Gastroesophageal sphincter (tissue), 4 donors: ENCODE measurements around the gene GNL2. TPM values are rescaled to one million over a fixed set of nuclear protein-coding genes. Genes with fewer than 3 reads are reported as not detected.
A peak's percentile ranks its signal among the peaks of the same experiment; 100 is the strongest.

Source experiments
- ATAC-seq: fragments of 150-250 bp; one replicate; pipeline ENCODE4 v1.9.1; 2016; ENCODE audit warnings: mild to moderate bottlenecking, moderate library complexity
- H3K27ac ChIP-seq, 4 donors: fragments of 200-600 bp; sonication (generic) in 3 of 4; 1 replicate in 3 of 4; 2 replicates in 1 of 4; pipeline ENCODE4 v1.5.1; 2016 to 2019
- H3K27me3 ChIP-seq: fragments of 200-600 bp; sonication (generic); one replicate; pipeline ENCODE4 v1.5.1; 2019
- H3K36me3 ChIP-seq, 2 donors: fragments of 200-600 bp; sonication (generic); one replicate each; pipeline ENCODE4 v1.5.1; 2019; ENCODE audit warnings: control low read depth in 1 of 2
- H3K4me1 ChIP-seq, 3 donors: fragments of 200-600 bp; sonication (generic); 1 replicate in 2 of 3; 2 replicates in 1 of 3; pipeline ENCODE4 v1.5.1; 2016 to 2019; ENCODE audit warnings: control low read depth in 2 of 3
- H3K4me3 ChIP-seq, 2 donors: fragments of 200-600 bp; sonication (generic); one replicate each; pipeline ENCODE4 v1.5.1; 2019; ENCODE audit warnings: mild to moderate bottlenecking in 1 of 2, moderate library complexity in 1 of 2
- H3K9me3 ChIP-seq, 3 donors: fragments of 200-600 bp; sonication (generic); one replicate each; pipeline ENCODE4 v1.5.1; 2017 to 2019; ENCODE audit warnings: control low read depth in 2 of 3
- CTCF ChIP-seq, 4 experiments: fragments of 200-600 bp in 2 of 4; fragments of 450-650 bp in 2 of 4; sonication (generic) in 1 of 4; IDR thresholded peaks; one replicate each; pipeline ENCODE4 v1.5.1; 2017 to 2019; ENCODE audit warnings: antibody characterized with exemption in 4 of 4, mild to moderate bottlenecking in 2 of 4, moderate library complexity in 2 of 4
- EP300 ChIP-seq: sonication (generic); formaldehyde crosslinking; IDR thresholded peaks from one replicate; pipeline ENCODE4 v1.6.1; 2017; ENCODE audit warnings: antibody characterized with exemption, mild to moderate bottlenecking
- POLR2A ChIP-seq, 2 donors: fragments of 450-650 bp; IDR thresholded peaks; one replicate each; pipeline ENCODE4 v1.6.1; 2017; ENCODE audit warnings: antibody characterized with exemption in 2 of 2, mild to moderate bottlenecking in 2 of 2, moderate library complexity in 1 of 2
- POLR2AphosphoS5 ChIP-seq: sonication (generic); formaldehyde crosslinking; IDR thresholded peaks from one replicate; pipeline ENCODE4 v1.6.1; 2017; ENCODE audit warnings: antibody characterized with exemption
- WGBS, 2 donors: methylation state at CpG; one replicate each; pipeline ENCODE4 v1.1.5; 2018; ENCODE audit warnings: low coverage in 1 of 2; 5-methylcytosine and 5-hydroxymethylcytosine counted together
- total RNA-seq, 4 donors: library from RNA; depleted of rRNA; stranded (reverse); fragments of >200 nt; gene quantifications; one replicate each; pipeline ENCODE4 v1.1.0, GENCODE V29; 2016

The GNL2 gene
- total RNA-seq, 4 donors from 2014 or later: 26.7 to 43.2 (median 29.7) TPM

GRCh38 chr1:37634244-37634991 is 38.7 kb upstream of the GNL2 start, which contains the start of gene RSPO1:
RSPO1 (minus strand) TSS chr1:37634892; CDS start chr1:37629661, 5,231 bp downstream.
- no peak for TF ChIP-seq CTCF (IDR thresholded peaks at IDR 0.05)
- TF ChIP-seq EP300: no peak
- TF ChIP-seq POLR2AphosphoS5: no peak
- no peak for TF ChIP-seq POLR2A (IDR thresholded peaks at IDR 0.05)
- H3K27ac ChIP-seq: peak within 1 kb of the TSS in 1 of 4 donors; percentile 29
- H3K27me3 ChIP-seq: peaks cover 100% of the 10 kb centered on the region
- WGBS, 2 donors: no CpG with 5 or more reads among the region's 72 CpGs
- H3K9me3 ChIP-seq: no peaks in the 10 kb centered on the region
- peak; percentile 82 for ATAC-seq
- peak within 1 kb of the TSS in 1 of 2 donors; percentile 50 for H3K4me3 ChIP-seq
- peaks cover 0 to 24% (median 9%) of the 10 kb centered on the region in 3 donors for H3K4me1 ChIP-seq
- H3K36me3 ChIP-seq: no peaks in the 10 kb centered on the region

GRCh38 chr1:37633938-37634243 is 38.2 kb upstream of the GNL2 start:
- WGBS, 2 donors: 0% methylated on average over 1 of the region's 20 CpGs; no CpG with 5 or more reads in 1 of the 2 donors
- ATAC-seq: no peak
- Histone ChIP-seq H3K4me3 (peak overlapping the region in 1 of 2 donors; percentile 50), H3K27me3 (peaks cover 100% of the 10 kb centered on the region), H3K27ac (no peak overlapping the region), H3K36me3 (no peaks in the 10 kb centered on the region), H3K9me3 (no peaks in the 10 kb centered on the region), H3K4me1 (peaks cover 0 to 24% (median 9%) of the 10 kb centered on the region in 3 donors)
- TF ChIP-seq EP300 (no peak), POLR2A (IDR thresholded peaks at IDR 0.05) (no peak), CTCF (IDR thresholded peaks at IDR 0.05) (no peak), POLR2AphosphoS5 (no peak)

GRCh38 chr1:37633040-37633937 is 37.6 kb upstream of the GNL2 start:
- peaks cover 100% of the 10 kb centered on the region for H3K27me3 ChIP-seq

GRCh38 chr1:37631036-37631435 is 35.3 kb upstream of the GNL2 start:
- TF ChIP-seq EP300: no peak
- TF ChIP-seq CTCF (IDR thresholded peaks at IDR 0.05): no peak
- TF ChIP-seq POLR2AphosphoS5: no peak
- TF ChIP-seq POLR2A (IDR thresholded peaks at IDR 0.05): no peak
- Histone ChIP-seq H3K4me3 (no peak overlapping the region), H3K36me3 (no peaks in the 10 kb centered on the region), H3K9me3 (no peaks in the 10 kb centered on the region), H3K27ac (no peak overlapping the region), H3K27me3 (peaks cover 97% of the 10 kb centered on the region), H3K4me1 (peaks cover 0 to 24% (median 9%) of the 10 kb centered on the region in 3 donors)
- WGBS, 2 donors: 29 to 47% methylated on average over 2 to 3 of the region's 5 CpGs
- ATAC-seq: no peak

More at GRCh38 chr1:37633040-37633937, 37.6 kb upstream of the GNL2 start:
- Histone ChIP-seq H3K36me3 (no peaks in the 10 kb centered on the region), H3K4me1 (peaks cover 0 to 24% (median 9%) of the 10 kb centered on the region in 3 donors), H3K9me3 (no peaks in the 10 kb centered on the region), H3K27ac (no peak overlapping the region), H3K4me3 (peak overlapping the region in 1 of 2 donors; percentile 50)
- 12 to 23% methylated on average over 13 to 17 of the region's 31 CpGs for WGBS, 2 donors
- no peak for TF ChIP-seq POLR2A (IDR thresholded peaks at IDR 0.05)
- no peak for TF ChIP-seq CTCF (IDR thresholded peaks at IDR 0.05)
- TF ChIP-seq EP300: no peak
- TF ChIP-seq POLR2AphosphoS5: no peak
- ATAC-seq: no peak
